CMK (cell line): Measurements from ENCODE around the gene TARBP2.

Experiments
- DNase-seq: peaks from one replicate; pipeline ENCODE4 v3.0.0-alpha.2; 2010; ENCODE audit warnings: low read depth

The TARBP2 gene

DNA sequence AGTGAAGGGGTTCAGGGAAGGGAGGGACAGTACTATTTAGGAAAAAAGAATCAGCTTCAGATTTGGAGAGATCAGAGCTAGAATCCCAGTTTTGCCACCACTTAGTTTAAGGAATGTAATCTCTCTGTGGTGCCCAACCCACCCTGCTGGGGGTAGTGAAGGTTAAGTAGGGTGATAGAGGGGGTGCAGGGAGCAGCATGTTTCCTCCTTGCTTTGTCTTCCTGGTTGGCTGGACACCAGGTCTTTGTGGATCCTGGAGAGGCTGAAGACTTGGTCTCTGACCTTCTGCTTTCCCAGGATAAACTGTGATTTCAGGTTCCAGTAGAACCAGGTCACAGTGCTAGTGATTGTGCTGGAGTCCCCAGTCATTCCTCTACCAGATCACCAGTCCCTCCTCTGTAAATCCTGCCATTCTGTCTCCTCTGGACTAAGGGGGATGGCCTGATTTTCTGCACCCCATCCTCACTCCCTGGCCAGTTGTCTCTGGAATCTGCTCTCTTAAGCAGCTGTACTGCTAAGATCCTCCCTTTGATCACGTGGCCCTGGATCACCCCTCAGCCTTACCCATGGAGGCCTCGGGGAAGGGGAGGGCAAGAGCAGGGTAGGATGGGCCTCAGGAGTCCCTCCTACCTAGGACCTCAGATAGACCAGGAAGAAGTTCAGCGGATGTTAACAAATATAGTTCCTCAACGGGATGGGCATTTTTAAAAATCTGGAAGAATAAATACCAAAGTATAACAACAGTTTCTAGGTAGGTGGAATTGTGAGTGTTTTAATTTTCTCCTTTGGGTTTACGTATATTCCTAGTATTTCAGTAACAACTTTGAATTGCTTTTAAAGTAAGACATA lies 5.0 kb upstream of the TARBP2 start:
- DNase-seq = peak; percentile 65

DNA sequence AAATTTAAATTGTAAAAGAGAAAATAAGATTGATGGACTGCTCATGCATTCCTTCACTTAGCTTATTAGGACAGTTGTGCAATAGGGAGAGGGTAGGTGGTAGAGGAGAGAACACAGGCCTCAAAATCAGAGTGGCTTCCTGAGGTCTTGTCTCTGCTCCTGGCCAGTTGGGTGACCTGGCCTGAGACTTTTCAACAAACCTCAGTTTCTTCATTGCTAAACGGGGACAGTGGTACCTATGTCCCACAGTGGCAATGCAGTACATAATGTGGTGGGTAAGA lies 4.4 kb upstream of the TARBP2 start:
- DNase-seq = no peak

GRCh38 chr12:53497461-53497860 lies 3.6 kb upstream of the TARBP2 start:
- no peak for DNase-seq

GRCh38 chr12:53498235-53498630 lies 2.9 kb upstream of the TARBP2 start:
- no peak for DNase-seq

GRCh38 chr12:53499266-53500141 lies 1.6 kb upstream of the TARBP2 start, which contains the start of gene MAP3K12:
TSS of gene MAP3K12 (minus strand) at chr12:53499458. CDS start at chr12:53487391, 12,067 bp downstream.
- DNase-seq = no peak

- no peak for DNase-seq
These were observed 824 bp upstream of the TARBP2 start for GRCh38 chr12:53500142-53500775.

DNA sequence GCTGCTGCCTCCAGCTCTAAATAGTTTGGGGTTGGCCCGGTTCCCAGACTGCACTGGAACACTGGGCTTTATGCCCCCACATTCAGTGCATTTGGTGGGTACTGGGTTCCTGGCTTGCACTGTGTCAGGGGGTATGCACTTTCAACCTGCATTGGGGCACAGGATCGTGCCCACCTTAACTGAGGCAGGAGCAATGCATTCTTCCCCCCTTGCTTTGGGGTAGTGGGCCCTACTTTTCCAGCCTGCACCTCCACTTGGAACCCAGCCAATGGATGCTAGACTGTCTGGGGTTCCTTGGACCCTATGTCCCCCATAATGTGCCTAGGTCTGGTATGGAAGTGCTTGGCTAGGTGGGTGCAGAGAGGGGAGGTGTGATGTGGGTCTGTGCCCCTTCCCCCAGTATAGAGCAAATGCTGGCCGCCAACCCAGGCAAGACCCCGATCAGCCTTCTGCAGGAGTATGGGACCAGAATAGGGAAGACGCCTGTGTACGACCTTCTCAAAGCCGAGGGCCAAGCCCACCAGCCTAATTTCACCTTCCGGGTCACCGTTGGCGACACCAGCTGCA lies 615 bp downstream of the TARBP2 start:
- no peak for DNase-seq

GRCh38 chr12:53502331-53502730 lies 1.2 kb downstream of the TARBP2 start:
- DNase-seq = no peak

DNA sequence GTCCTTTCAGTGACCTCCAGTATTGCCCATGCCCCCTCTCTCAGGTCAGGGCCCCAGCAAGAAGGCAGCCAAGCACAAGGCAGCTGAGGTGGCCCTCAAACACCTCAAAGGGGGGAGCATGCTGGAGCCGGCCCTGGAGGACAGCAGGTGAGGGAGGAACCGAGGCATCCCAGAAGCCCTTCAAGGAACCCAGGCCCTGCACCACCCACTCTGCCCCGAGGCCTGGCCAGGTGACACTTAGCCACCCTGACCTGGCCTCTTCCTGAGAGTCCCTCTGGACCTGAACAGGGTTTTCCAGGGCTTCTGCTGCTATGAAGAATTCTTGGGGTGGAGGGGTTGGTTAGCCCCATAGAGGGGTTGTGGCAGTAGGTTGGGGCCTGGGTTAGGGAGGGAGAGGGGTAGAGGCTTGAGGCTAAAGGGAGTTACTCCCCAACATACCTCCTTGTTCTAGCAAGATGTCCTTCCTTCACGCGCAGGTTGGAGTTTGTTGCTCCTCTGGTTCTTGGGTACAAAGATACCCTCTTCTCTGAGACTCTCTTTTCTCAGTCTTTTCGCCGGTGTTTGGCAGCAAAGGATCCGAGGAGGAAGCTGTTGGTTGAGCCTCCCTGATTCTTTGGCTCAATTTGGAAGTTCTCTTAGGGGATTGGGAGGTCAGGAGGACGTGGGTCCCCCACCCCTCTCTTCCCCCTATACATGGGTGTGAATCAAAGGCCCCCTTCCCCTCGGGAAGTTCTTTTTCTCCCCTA lies 2.1 kb downstream of the TARBP2 start:
- DNase-seq = no peak

- no peak for DNase-seq
These were observed 3.2 kb downstream of the TARBP2 start for GRCh38 chr12:53504004-53504920.

DNA sequence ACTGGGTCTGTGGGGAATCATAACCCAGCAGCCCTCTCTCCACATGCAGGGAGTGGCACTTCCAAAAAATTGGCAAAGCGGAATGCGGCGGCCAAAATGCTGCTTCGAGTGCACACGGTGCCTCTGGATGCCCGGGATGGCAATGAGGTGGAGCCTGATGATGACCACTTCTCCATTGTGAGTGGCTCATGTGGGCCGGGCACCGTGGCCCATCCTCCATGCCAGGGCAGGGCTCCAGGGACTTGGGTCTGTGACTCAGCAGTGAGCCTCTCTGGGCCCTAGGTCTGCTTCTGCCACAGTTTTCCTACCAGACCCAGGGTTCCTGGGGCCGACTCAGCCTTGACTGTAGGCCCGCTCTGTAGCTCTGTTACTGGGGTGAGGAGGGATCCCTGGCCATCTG lies 4.0 kb downstream of the TARBP2 start:
- no peak for DNase-seq

DNA sequence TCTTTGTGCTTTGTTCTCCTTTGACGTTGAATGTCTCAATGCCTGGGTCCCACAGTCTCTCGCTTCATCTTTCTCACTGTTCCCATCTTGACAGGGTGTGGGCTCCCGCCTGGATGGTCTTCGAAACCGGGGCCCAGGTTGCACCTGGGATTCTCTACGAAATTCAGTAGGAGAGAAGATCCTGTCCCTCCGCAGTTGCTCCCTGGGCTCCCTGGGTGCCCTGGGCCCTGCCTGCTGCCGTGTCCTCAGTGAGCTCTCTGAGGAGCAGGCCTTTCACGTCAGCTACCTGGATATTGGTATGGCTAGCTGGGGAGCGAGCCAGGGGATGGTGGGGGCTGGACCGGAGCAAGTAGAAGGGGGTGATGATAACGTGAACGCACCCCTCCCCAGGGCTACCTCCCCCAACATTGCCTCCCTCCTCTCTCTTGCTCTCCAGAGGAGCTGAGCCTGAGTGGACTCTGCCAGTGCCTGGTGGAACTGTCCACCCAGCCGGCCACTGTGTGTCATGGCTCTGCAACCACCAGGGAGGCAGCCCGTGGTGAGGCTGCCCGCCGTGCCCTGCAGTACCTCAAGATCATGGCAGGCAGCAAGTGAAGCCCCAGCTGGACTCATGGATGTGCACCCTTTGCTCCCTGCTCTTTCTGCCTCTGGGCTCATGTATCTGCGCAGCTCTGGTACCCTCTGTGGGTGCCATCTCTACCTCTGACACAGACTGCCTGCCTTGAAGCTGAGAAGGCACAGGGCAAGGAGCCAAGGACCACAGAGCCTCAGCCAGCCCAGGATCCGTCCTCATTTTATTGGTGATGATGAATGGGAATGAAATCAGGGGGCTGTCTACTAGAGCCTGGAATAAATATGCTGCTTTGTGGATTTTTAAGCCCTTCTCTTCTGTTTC lies 4.7 kb downstream of the TARBP2 start:
- no peak for DNase-seq

GRCh38 chr12:53506450-53506785 lies 5.3 kb downstream of the TARBP2 start:
- DNase-seq = no peak

DNA sequence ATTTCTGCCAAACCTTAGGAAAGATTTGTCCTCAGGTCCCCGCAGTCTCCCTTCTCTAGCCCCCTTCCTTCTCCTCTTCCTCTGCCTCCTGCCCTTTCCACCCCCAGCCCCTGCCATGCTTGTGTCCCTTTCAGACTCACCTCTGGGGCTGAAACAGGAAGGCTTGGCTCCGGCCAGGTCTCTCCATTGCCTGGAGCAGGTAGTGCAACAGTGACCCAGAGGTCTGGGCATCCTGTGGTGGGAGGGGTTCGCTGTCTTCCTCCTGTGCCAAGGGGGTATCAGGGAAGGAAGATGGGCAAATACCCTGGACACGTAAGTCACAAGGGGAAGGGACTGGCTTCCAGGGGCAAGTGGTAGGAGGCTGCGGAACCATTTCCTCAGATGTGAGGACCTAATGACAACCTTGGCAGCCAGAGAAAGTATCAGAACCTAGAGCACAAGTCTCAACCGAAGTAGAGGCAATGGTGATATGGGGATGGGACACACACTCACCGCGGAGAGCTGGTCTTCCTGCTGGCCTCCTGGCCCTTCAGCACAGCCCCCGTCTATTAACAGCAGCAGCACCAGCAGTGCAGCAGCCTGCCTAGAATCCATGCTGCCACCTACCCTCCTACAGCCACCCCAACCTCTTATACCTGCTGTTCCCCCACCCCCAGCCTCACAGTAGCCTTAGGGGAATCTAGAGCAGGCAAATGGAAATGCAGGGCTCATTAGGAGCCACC lies 6.0 kb downstream of the TARBP2 start, which contains the start of gene NPFF:
Gene NPFF (minus strand): TSS at position 604 of the 722 bp plus-strand sequence. CDS start 10 bp downstream, at position 594.
- DNase-seq = no peak

DNA sequence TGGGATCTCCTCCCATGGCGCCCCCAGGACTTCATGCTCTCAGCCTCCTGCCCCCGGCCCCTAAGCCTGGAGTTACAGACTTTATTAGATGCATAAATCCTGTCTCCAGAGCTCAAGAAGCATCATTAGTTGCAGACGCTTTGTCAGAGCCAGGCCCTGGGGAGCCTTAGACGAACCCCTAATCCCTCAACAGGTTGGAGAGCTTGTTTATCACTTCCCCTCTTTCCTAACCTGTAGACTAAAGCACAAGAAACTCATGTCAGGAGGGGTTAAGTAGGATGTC lies 6.5 kb downstream of the TARBP2 start:
- no peak for DNase-seq

- no peak for DNase-seq
These were observed 7.6 kb downstream of the TARBP2 start for GRCh38 chr12:53508534-53509170.

GRCh38 chr12:53510181-53510812 lies 9.2 kb downstream of the TARBP2 start:
- no peak for DNase-seq
